Body of pancreas (tissue), 4 donors: ENCODE measurements around the gene PDE9A. TPM values are rescaled to one million over a fixed set of nuclear protein-coding genes. Genes with fewer than 3 reads are reported as not detected.

Source experiments
- ATAC-seq: fragments of 150-250 bp; one replicate; pipeline ENCODE4 v1.9.1; 2016
- DNase-seq, 4 donors: peaks; one replicate each; pipeline ENCODE4 v3.0.0-alpha.2; 2019
- H3K27ac ChIP-seq, 4 donors: fragments of 200-600 bp; sonication (generic); 1 replicate in 3 of 4; 2 replicates in 1 of 4; pipeline versions ENCODE4 v1.5.1 to v1.6.1; 2016 to 2019; ENCODE audit warnings: mild to moderate bottlenecking in 1 of 4, mixed read lengths in 1 of 4, moderate library complexity in 1 of 4
- H3K27me3 ChIP-seq, 2 donors: fragments of 200-600 bp; sonication (generic); one replicate each; pipeline ENCODE4 v1.6.0; 2016; ENCODE audit warnings: mild to moderate bottlenecking in 1 of 2
- H3K36me3 ChIP-seq, 2 donors: fragments of 200-600 bp; sonication (generic); replicated peaks in 1 of 2; 2 replicates each; pipeline ENCODE4 v1.5.1; 2016; ENCODE audit warnings: low read depth in 2 of 2; ENCODE audit not compliant: insufficient read depth in 1 of 2
- H3K4me1 ChIP-seq: fragments of 200-600 bp; sonication (generic); one replicate; pipeline ENCODE4 v1.6.0; 2016
- H3K4me3 ChIP-seq, 2 donors: fragments of 200-600 bp; sonication (generic); 1 replicate in 1 of 2; 2 replicates in 1 of 2; pipeline ENCODE4 v1.5.1; 2016 to 2019
- H3K9me3 ChIP-seq, 3 donors: fragments of 200-600 bp; sonication (generic); 1 replicate in 2 of 3; 2 replicates in 1 of 3; pipeline ENCODE4 v1.5.1; 2016
- CTCF ChIP-seq, 7 experiments: fragments of 450-650 bp in 4 of 7; fragments of 200-600 bp in 3 of 7; sonication (generic) in 3 of 7; IDR thresholded peaks; one replicate each; pipeline ENCODE4 v1.5.1; 2016 to 2019; ENCODE audit warnings: antibody characterized with exemption in 7 of 7
- POLR2A ChIP-seq, 3 donors: fragments of 450-650 bp; IDR thresholded peaks; one replicate each; pipeline ENCODE4 v1.6.1; 2016; ENCODE audit warnings: antibody characterized with exemption in 3 of 3, mild to moderate bottlenecking in 2 of 3
- WGBS, 2 donors: methylation state at CpG; one replicate each; pipeline ENCODE4 v1.1.5; 2017; 5-methylcytosine and 5-hydroxymethylcytosine counted together
- intact Hi-C: fragments of 100-400 bp; cut with DNase I; formaldehyde crosslinking; loops from one replicate; pipeline ENCODE4 v1.15.1; 2023
- total RNA-seq, 2 donors: library from RNA; depleted of rRNA; stranded (reverse); fragments of >200 nt; gene quantifications; one replicate each; pipeline ENCODE4 v1.1.0, GENCODE V29; 2016

PDE9A gene
- total RNA-seq, 2 donors from 2014 or later, result 5.2 to 7.9 TPM

- intact Hi-C loops, result no loop called here
- peak; percentile 19 for ATAC-seq
- 71 to 77% methylated on average over 8 to 9 of the region's 9 CpGs for WGBS, 2 donors
- H3K4me1 ChIP-seq, result peaks cover 1% of the 10 kb centered on the region
- H3K36me3 ChIP-seq, result no peaks in the 10 kb centered on the region
- H3K27ac ChIP-seq, result no peak overlapping the region
- TF ChIP-seq POLR2A (IDR thresholded peaks at IDR 0.05) (no peak), CTCF (IDR thresholded peaks at IDR 0.05) (no peak)
- no peak overlapping the region for H3K4me3 ChIP-seq
- DNase-seq, result no peak
- no peaks in the 10 kb centered on the region for H3K9me3 ChIP-seq
- no peaks in the 10 kb centered on the region for H3K27me3 ChIP-seq
These were observed 23.4 kb upstream of the PDE9A start for GRCh38 chr21:42629933-42630589.

GRCh38 chr21:42630626-42631025, 22.8 kb upstream of the PDE9A start:
- Histone ChIP-seq H3K36me3 (no peaks in the 10 kb centered on the region), H3K27ac (no peak overlapping the region), H3K4me1 (no peaks in the 10 kb centered on the region), H3K9me3 (no peaks in the 10 kb centered on the region), H3K4me3 (no peak overlapping the region), H3K27me3 (no peaks in the 10 kb centered on the region)
- intact Hi-C loops, result no loop called here
- peak; percentile 35 to 62 (median 58) for DNase-seq
- peak; percentile 85 for ATAC-seq
- WGBS, 2 donors, result 21 to 25% methylated on average over 9 of the region's 9 CpGs
- TF ChIP-seq CTCF (IDR thresholded peaks at IDR 0.05) (no peak), POLR2A (IDR thresholded peaks at IDR 0.05) (no peak)

GRCh38 chr21:42631142-42631541, 22.3 kb upstream of the PDE9A start:
- Histone ChIP-seq H3K27me3 (no peaks in the 10 kb centered on the region), H3K4me1 (peaks cover 2% of the 10 kb centered on the region), H3K27ac (no peak overlapping the region), H3K9me3 (no peaks in the 10 kb centered on the region), H3K4me3 (no peak overlapping the region), H3K36me3 (no peaks in the 10 kb centered on the region)
- no peak for ATAC-seq
- intact Hi-C loops, result no loop called here
- no peak for DNase-seq
- 49 to 59% methylated on average over 5 of the region's 5 CpGs for WGBS, 2 donors
- TF ChIP-seq POLR2A (IDR thresholded peaks at IDR 0.05), result no peak
- no peak for TF ChIP-seq CTCF (IDR thresholded peaks at IDR 0.05)

GRCh38 chr21:42632336-42632751, 21.1 kb upstream of the PDE9A start:
- ATAC-seq (no peak), DNase-seq (no peak)
- Histone ChIP-seq H3K27me3 (no peaks in the 10 kb centered on the region), H3K4me1 (peaks cover 4% of the 10 kb centered on the region), H3K9me3 (no peaks in the 10 kb centered on the region), H3K36me3 (no peaks in the 10 kb centered on the region), H3K4me3 (no peak overlapping the region), H3K27ac (no peak overlapping the region)
- no peak for TF ChIP-seq POLR2A (IDR thresholded peaks at IDR 0.05)
- no peak for TF ChIP-seq CTCF (IDR thresholded peaks at IDR 0.05)
- 84 to 89% methylated on average over 8 to 12 of the region's 12 CpGs for WGBS, 2 donors
- intact Hi-C loops, result no loop called here
